Smooth muscle cell (in vitro differentiated cells): ENCODE results near the gene CFDP1. TPM values are rescaled to one million over a fixed set of nuclear protein-coding genes. Genes with fewer than 3 reads are reported as not detected.

Source experiments
- DNase-seq: peaks from one replicate; lab custom pipeline; 2025; ENCODE audit not compliant: unreplicated experiment; lab: John Stamatoyannopoulos, UW
- H2AFZ ChIP-seq: fragments of 200-600 bp; sonication (generic); 2 replicates; pipeline ENCODE4 v1.6.0; 2016; ENCODE audit warnings: antibody characterized with exemption, low read depth, mild to moderate bottlenecking
- H3F3A ChIP-seq: fragments of 200-600 bp; sonication (generic); 2 replicates; pipeline ENCODE4 v1.6.0; 2017; ENCODE audit warnings: antibody characterized with exemption, low read depth
- H3K27ac ChIP-seq: fragments of 200-600 bp; sonication (generic); 2 replicates; pipeline ENCODE4 v1.5.1; 2016; ENCODE audit warnings: low read depth, mild to moderate bottlenecking
- H3K27me3 ChIP-seq: fragments of 200-600 bp; sonication (generic); 2 replicates; pipeline ENCODE4 v1.6.1; 2016; ENCODE audit warnings: low read depth, mild to moderate bottlenecking
- H3K36me3 ChIP-seq: fragments of 200-600 bp; sonication (generic); 2 replicates; pipeline ENCODE4 v1.5.1; 2016; ENCODE audit warnings: low read depth
- H3K4me1 ChIP-seq: fragments of 200-600 bp; sonication (generic); 2 replicates; pipeline ENCODE4 v1.5.1; 2016; ENCODE audit warnings: low read depth
- H3K4me2 ChIP-seq: fragments of 200-600 bp; sonication (generic); 2 replicates; pipeline ENCODE4 v1.6.0; 2016; ENCODE audit warnings: mild to moderate bottlenecking
- H3K4me3 ChIP-seq: fragments of 200-600 bp; sonication (generic); 2 replicates; pipeline ENCODE4 v1.5.1; 2016; ENCODE audit warnings: mild to moderate bottlenecking
- H3K79me2 ChIP-seq: fragments of 200-600 bp; sonication (generic); 2 replicates; pipeline ENCODE4 v1.6.0; 2016; ENCODE audit warnings: low read depth, mild to moderate bottlenecking
- H3K9ac ChIP-seq: fragments of 200-600 bp; sonication (generic); 2 replicates; pipeline ENCODE4 v1.6.0; 2016; ENCODE audit warnings: low read depth
- H3K9me3 ChIP-seq: fragments of 200-600 bp; sonication (generic); replicated peaks from 2 replicates; pipeline ENCODE4 v1.5.1; 2016; ENCODE audit warnings: low read depth
- H4K20me1 ChIP-seq: fragments of 200-600 bp; sonication (generic); 2 replicates; pipeline ENCODE4 v1.6.0; 2016; ENCODE audit warnings: low read depth
- WGBS: methylation state at CpG from one replicate; pipeline ENCODE4 v1.1.7; 2016; ENCODE audit warnings: low lambda C conversion rate; 5-methylcytosine and 5-hydroxymethylcytosine counted together
- polyA plus RNA-seq: library from polyadenylated mRNA; unstranded; fragments of >200 nt; fragmentation: Nextera tagmentation; extraction: Ambion mirVana; gene quantifications from 2 replicates; pipeline ENCODE4 v1.2.1, GENCODE V29; 2016
- total RNA-seq: library from RNA; depleted of rRNA; stranded (reverse); fragments of >200 nt; gene quantifications from 2 replicates; pipeline ENCODE4 v1.2.3, GENCODE V29; 2014
- TF ChIP-seq, protein P1 (sequence below): fragments of 200-600 bp; sonication (generic); IDR thresholded peaks from 2 replicates; pipeline ENCODE4 v1.5.1; 2017; ENCODE audit warnings: borderline replicate concordance, mild to moderate bottlenecking, antibody characterized with exemption; ENCODE audit not compliant: insufficient read depth, poor library complexity, severe bottlenecking

Gene CFDP1
- total and polyA plus RNA-seq, 2 experiments from 2014 or later, result 59.0 to 91.0 TPM

GRCh38 chr16:75308011-75308410 is 125.3 kb downstream of the CFDP1 start:
- no peaks in the 10 kb centered on the region for H3K9me3 ChIP-seq
- no peaks in the 10 kb centered on the region for H3K27me3 ChIP-seq
- 97% methylated on average over 3 of the region's 3 CpGs for WGBS
- H3K4me3 ChIP-seq, result no peak overlapping the region
- peaks cover 18% of the 10 kb centered on the region for H3F3A ChIP-seq
- TF ChIP-seq, protein P1, sequence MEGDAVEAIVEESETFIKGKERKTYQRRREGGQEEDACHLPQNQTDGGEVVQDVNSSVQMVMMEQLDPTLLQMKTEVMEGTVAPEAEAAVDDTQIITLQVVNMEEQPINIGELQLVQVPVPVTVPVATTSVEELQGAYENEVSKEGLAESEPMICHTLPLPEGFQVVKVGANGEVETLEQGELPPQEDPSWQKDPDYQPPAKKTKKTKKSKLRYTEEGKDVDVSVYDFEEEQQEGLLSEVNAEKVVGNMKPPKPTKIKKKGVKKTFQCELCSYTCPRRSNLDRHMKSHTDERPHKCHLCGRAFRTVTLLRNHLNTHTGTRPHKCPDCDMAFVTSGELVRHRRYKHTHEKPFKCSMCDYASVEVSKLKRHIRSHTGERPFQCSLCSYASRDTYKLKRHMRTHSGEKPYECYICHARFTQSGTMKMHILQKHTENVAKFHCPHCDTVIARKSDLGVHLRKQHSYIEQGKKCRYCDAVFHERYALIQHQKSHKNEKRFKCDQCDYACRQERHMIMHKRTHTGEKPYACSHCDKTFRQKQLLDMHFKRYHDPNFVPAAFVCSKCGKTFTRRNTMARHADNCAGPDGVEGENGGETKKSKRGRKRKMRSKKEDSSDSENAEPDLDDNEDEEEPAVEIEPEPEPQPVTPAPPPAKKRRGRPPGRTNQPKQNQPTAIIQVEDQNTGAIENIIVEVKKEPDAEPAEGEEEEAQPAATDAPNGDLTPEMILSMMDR, result no peak
- no peak for DNase-seq
- H2AFZ ChIP-seq, result no peak overlapping the region
- H3K9ac ChIP-seq, result no peak overlapping the region
- peaks cover 29% of the 10 kb centered on the region for H3K4me1 ChIP-seq
- H3K4me2 ChIP-seq, result no peak overlapping the region
- no peaks in the 10 kb centered on the region for H4K20me1 ChIP-seq
- no peak overlapping the region for H3K27ac ChIP-seq
- no peaks in the 10 kb centered on the region for H3K36me3 ChIP-seq
- no peaks in the 10 kb centered on the region for H3K79me2 ChIP-seq

DNA sequence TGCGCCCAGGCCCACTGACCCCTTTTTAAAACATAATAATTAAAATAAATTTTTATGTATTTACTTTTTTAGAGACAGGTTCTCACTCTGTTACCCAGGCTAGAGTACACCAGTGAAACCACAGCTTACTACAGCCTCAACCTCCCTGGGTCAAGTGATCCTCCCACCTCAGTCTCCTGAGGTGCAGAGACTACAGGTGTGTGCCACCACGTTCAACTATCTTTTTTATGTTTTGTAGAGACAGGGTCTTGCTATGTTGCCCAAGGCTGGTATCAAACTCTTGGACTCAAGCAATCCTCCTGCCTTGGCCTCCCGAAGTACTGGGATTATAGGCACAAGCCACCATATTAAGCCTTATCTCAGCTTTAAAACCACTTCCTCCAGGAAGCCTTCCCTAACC is 125.8 kb downstream of the CFDP1 start:
- Histone ChIP-seq H3K79me2 (no peaks in the 10 kb centered on the region), H3K27ac (peak overlapping the region; percentile 99), H3K27me3 (no peaks in the 10 kb centered on the region), H2AFZ (no peak overlapping the region), H3F3A (peaks cover 18% of the 10 kb centered on the region), H3K4me3 (no peak overlapping the region), H3K4me2 (no peak overlapping the region), H3K4me1 (peaks cover 27% of the 10 kb centered on the region), H3K36me3 (no peaks in the 10 kb centered on the region), H3K9ac (no peak overlapping the region), H4K20me1 (no peaks in the 10 kb centered on the region), H3K9me3 (no peaks in the 10 kb centered on the region)
- WGBS, result 86% methylated on average over 3 of the region's 3 CpGs
- no peak for DNase-seq
- TF ChIP-seq, protein P1, result no peak

DNA sequence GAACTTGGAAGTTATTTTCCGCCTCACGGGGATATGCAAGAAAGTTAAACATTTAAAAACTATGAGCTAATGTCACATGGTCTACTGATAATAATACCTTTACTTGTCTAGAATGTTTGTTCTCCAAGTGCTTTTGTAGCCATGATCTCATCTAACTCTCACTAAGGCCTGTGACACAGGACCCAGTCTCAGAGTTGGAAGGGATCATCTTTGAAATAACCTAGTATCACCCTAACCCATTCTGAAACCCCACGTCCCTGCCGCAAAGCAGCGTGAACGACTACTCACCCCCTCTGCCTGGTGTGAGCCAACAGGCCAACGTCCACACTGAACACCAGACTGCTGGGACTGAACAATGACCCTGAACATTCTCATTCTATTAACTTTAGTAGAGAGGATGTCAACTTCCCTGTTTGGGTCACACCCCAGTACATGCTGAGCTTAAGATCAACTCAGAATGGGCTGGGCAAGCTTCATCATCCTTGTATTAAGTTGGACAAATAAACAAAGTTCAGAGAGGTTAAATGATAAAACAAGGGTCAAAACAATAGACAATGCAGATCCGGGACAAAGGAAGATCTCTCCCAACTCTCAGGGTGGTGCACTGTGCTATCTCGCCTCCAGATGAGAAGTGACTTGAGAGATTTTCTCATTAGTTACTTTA is 127.1 kb downstream of the CFDP1 start:
- TF ChIP-seq, protein P1, result no peak
- no peaks in the 10 kb centered on the region for H3K9me3 ChIP-seq
- no peak for DNase-seq
- H3K4me1 ChIP-seq, result peaks cover 20% of the 10 kb centered on the region
- no peaks in the 10 kb centered on the region for H3K79me2 ChIP-seq
- H3F3A ChIP-seq, result peaks cover 22% of the 10 kb centered on the region
- H3K36me3 ChIP-seq, result no peaks in the 10 kb centered on the region
- H3K4me3 ChIP-seq, result peak overlapping the region; percentile 12
- peak overlapping the region; percentile 99 for H3K27ac ChIP-seq
- H3K9ac ChIP-seq, result peak overlapping the region; percentile 83
- no peak overlapping the region for H2AFZ ChIP-seq
- WGBS, result 74% methylated on average over 9 of the region's 9 CpGs
- H4K20me1 ChIP-seq, result no peaks in the 10 kb centered on the region
- H3K4me2 ChIP-seq, result peak overlapping the region; percentile 53
- no peaks in the 10 kb centered on the region for H3K27me3 ChIP-seq
